Fibroblast of skin of scalp (primary cell): Measurements from ENCODE around the gene COG8.

Source experiments
- DNase-seq: peaks from one replicate; pipeline ENCODE4 v3.0.0-alpha.2; 2013

The COG8 gene

DNA sequence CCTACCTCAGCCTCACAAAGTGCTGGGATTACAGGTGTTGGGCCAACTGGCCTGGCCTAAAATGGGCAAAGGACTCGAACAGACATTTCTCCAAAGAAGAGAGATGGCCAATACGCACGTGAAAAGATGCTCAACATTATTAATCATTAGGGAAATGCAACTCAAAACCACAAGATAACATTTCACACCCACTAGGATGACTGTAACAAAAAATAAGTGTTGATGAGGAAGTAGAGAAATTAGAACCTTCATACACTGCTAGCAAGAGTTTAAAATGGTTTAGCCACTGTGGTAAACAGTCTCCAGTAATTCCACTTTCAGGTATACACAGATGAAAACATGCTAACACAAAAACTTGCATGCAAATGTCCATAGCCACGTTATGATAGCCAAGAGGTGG lies 6.6 kb upstream of the COG8 start:
- no peak for DNase-seq

DNA sequence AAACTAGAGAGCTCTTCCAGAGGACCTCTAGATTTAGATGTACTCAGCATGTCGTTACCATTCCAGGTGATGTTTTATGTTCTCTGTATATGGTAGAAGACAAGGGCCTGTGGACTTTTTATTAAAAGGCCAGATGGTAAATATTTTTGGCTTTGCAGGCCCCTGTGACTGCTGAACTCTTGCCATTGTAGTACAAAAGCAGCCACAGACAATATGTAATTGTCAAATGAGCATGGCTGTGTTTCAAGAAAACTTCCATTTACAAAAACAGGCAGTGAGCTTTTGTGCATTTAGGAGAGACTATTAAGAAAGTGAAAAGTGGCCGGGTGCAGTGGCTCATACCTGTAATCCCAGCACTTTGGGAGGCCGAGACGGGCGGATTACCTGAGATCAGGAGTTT lies 4.8 kb upstream of the COG8 start:
- DNase-seq: no peak

DNA sequence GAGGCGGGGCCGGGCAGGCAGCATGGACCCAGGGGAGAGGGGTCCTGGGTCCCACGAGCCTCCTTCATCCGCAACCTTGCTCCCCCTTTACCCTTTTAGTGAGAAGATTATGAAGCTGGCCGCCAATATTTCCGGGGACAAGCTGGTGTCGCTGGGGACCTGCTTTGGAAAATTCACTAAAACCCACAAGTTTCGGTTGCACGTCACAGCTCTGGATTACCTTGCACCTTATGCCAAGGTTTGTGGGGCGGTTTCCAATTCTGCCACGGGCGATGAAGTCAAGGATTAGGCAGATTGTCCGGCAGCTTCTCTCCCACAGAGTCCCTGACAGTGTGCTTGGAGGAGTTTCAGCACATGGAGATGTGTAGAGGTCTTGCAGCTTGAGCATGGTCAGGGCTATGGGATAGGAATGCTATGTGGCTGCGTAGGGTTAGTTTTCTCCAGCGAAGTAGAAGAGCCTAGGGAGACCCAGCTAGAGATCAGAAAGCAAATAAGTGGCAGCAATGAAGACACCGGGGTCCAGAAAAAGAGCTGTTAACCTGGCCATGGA lies 806 bp upstream of the COG8 start:
- no peak for DNase-seq

DNA sequence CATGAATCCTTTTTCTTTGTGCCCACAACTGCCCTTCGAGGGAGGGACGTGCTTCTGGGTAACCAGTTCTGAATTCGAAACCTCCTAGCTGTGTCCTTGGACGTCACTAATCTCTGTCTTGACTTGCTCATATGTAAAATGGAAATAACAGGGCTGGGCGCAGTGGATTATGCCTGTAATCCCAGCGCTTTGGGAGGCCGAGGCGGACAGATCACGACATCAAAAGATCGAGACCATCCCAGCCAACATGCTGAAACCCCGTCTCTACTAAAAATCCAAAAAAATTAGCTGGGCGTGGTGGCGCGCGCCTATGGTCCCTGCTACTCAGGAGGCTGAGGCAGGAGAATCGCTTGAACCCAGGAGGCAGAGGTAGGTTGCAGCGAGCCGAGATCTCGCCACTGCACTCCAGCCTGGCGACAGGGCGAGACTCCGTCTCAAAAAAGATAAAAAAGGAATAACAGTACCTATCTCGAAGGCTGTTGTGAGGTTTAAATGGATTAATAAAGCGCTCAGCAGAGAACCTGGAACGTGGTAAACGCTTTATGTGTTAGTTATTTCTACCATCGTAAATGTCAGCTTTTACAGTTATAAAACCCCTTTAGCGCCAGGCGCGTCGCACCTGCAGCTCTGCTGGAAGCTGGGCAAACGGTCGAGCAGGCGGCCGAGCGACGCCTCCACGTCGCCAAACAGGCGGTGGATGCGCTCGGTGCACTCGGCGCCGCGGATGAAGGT lies 641 bp downstream of the COG8 start:
- DNase-seq: no peak

DNA sequence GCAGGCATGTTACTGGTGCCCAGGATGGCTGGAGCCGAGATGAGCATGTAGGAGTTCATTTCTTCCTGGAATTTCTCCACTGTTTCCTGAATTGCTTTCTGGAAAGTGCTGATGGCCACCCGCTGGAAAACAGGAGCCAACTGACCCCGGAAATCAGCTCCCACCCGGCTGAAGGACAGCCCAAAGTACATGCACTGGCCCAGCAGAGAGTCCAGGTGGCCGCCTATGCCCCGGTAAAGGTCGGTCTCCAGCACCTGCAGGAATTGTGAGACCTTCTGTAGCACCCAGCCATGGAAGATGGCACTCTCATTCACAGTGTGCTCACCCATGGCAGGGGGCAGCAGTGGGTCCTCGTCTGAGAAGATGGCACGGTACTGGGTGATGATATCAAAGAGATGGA lies 4.7 kb downstream of the COG8 start:
- no peak for DNase-seq

DNA sequence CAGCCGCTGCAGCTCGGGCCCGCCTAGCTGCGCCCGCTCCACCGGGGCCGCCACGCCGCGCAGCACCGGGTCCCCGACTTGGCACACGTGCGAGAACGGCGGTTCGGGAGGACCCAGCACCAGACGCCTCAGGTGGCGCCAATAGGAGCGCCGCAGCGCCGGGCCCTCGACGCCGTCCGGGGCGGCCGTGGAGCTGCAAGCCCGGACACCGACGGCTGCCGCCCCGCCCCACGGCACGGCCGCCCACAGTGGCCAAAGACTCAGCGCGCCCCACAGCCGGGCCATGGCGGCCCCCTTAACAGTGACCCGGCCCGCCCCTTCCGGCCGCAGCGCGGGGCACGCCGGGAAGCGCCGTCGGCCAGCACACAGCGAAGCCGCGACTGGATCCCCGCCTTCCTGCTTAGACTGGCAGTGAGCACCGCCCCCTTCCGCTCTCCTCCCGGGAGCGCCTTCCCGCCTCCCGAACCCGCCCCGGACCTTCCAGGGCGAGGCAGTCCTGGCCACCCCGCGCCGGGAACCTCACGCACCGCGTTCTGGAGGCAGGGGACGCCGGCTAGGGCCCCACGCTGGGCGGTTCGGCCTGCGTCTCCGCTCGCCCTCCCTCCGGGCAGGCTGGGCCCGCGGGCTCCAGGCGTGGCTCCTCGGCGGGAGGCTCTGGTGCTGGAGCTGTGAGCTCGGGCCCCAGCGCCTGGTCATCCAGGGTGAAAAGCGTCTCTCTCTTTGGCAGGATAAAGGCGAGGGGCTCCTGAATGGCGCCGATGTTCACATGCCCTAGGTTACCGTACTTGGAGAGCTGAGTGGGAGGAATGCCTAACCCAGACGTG lies 8.9 kb downstream of the COG8 start, which contains the start of gene PDF:
TSS of gene PDF (minus strand) at position 303 of the 824 bp plus-strand sequence. CDS start at position 285, 18 bp downstream.
- DNase-seq: peak; percentile 94

DNA sequence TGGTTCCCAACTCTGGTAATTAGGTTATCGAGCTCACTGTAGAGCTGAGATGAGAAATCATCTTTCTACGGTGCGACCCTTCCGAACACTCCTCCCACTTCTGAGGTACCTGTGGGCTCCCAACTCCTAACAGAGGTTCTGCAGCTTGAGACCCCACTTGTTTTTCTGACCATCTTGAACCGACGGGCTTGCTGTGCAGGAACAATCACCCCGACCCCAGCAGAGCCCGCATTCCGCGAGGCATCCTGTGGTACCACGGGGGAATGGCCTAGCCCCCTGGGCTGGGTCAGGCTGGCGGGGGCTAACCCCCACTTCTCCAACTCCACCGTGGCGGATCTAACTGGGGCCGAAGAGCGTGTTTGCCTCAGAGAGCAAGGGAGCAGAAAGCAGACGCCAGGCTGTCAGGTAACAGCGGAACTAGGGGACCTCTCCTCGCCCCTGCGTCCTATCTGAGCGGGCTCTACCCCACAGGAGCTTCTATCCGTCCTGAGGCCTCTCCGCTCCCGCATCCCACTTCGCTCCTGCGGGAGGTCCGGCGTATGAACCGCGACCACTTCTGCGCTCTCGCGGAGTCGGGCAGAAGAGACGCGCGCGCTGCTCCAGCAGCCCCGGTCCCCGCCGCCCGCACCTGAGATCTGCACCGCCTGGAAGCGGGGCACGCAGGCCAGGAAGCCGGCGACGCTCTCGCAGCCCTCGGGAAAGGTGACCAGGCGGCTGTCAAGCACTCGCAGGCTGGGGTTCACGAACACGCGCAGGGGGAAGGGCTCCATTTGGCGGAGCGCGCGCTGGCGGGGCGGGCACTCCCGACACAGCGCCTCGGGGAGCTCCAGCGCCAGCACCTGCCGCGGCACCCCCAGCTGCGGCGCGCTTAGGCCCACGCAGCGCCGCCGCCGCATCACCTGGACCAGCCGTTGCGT lies 9.7 kb downstream of the COG8 start:
- no peak for DNase-seq

DNA sequence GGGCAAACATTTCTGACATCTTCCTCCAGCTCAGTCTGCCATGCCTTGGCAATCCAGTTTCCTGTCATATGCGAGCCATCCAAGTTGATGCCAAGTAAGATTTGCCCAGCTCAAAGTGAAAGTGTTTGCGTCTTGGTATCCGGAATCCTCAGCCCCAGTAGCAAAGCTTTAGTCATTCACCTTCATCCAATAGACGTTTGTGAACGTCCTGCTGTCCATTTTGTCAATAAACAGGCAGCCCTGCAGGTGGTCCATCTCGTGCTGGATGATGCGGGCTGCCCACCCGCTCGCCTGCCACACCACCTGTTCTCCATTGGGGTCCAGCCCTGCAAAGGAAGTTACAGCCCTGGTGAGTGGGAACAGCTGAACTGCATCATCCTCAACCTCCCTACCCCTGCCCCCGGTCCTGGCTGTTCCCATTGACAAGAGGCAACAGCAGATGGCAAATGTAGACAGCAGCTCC lies 10.5 kb downstream of the COG8 start:
- no peak for DNase-seq

DNA sequence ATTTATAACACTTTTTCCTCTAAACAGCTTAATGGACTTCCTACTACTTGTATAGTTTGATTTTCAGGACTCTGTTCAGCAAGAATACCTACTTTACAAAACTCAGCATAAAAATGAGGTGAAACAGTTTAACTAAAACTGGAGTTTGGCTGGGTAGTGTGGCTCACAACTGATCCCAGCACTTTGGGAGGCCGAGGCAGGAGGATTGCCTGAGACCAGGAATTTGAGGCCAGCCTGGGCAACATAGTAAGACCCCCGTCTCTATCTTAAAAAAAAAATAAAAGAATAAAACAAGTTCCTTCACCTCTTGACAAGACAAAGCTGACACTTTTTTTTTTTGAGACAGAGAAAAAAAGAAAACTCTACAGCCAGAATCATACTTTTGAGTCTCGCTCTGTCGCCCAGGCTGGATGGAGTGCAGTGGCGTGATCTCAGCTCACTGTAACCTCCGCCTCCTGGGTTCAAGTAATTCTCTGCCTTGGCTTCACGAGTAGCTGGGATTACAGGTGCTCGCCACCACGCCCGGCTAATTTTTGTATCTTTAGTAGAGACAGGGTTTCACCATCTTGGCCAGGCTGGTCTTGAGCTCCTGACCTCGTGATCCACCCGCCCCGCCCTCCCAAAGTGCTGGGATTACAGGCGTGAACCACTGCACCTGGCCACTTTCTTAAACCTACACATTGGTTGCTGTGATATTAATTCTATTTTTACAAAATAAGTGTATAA lies 11.6 kb downstream of the COG8 start:
- DNase-seq: no peak

DNA sequence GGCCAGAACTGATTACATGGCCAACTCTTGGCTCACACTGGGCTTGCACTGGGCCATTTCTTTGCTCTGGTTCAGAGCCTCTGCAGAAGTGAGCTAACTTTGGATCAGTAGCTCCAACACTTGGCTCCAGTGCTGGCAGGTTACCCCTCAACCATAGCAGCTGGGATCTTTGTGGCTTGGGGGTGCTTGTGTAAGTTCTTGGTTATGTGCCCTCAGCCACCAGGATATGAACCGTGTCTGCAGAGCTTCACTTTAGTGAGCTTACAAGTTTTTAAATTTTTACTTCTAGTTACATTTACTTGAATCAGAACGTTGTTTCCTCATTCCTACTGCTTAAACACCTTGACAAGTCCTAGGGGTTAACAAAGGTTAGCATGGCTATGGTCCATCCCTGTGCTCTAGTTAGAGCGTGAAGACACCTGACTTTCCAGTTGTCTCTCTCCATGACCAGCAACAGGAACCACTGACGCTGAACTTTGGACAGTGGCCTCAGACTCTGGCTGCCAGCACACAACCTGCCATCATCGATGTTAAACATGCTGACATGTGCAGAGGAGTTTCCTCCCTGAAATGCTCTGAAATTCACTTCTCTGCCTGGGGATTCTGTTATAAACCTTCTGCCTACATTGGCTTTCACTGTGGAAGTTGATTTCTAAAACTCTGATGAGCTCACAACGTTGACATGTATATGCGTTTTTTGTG lies 13.0 kb downstream of the COG8 start:
- DNase-seq: no peak

DNA sequence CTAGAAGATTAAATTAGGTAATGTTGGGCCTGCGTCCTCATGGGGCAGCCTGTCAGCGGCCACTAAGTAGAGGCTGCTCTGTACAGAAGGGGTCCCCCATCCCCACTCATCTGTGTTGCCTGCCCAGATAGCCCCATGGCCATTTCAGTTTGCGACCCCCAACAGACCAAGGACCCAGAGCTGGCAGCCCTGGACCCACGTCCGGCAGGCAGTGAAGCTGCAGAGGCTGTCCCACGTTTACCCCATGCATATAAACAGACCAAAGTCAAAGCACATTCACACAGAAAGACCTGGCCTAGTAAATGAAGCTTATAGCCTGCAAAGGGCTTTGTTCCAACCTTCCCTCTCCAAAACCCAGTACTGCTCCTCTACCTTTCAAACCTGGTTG lies 13.6 kb downstream of the COG8 start:
- DNase-seq: no peak

DNA sequence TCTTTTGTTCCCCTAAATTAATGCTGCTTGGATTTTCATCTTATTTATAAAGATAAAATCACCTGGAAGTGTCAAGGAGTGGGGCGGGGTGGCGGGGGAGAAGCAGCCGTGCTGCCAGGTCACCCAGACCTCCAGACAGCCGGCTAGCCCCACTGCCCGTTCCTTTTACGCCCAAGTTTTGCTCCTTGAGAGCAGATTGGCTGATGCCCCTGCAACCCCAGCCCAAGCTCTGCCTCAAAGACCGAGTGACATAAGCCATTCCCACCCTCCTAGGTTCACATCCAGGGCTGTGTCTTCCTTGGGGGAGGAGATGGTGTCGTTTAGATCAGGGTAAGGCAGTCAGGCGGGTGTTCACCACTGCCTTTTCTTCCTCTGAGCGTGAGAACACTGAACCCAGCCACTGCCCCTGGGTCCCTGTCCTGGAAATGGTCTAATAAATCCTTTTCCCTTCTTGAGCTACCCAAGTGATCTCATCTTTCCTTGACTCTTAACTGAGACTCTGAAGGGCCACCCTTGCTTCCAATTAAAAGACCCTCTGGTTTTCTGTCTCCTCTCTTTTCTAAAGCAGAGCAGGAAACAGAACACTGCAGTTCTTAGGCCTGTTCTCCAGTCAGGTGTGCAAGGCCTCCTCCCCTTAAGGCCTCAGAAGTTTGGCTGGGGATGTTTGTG lies 14.6 kb downstream of the COG8 start:
- no peak for DNase-seq

DNA sequence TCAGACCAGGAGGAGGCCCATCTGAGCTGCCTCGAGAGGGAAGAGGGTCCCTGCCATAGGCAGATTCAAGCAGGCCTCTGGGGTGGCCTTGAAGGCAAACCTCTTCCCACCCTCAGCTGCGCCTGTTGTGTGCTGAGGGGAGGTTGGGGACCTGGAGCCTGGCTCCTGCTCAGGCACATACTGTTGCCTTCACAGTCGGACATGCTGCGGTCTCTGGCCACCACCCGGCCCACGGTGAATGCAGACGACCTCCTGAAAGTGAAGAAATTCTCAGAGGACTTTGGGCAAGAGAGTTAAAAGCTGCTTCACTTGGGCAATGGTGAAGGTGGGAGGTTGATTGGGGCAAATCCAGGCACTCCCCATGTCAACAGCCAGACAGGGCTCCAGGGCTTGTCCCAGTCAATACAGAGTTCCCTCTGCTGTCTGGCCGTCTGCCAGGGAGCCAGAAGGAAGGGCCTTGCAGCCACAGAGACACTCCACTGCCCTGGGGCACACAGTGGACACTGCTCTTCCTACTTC lies 15.3 kb downstream of the COG8 start:
- DNase-seq: no peak

DNA sequence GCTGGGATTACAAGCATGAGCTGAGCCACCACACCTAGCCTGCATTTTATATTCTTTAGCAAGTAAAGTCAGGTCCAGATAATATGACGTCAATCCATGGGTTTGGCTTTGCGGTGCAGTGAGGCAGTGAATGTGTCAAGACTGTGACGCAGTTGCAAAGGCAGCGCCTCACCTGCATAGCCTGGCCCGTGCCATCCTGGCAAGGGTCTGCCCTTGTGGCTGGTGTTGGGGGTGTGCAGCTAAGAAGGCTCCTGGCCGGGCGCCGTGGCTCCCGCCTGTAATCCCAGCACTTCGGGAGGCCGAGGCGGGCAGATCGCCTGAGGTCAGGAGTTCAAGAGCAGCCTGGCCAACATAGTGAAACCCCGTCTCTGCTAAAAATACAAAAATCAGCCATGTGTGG lies 15.9 kb downstream of the COG8 start:
- no peak for DNase-seq

DNA sequence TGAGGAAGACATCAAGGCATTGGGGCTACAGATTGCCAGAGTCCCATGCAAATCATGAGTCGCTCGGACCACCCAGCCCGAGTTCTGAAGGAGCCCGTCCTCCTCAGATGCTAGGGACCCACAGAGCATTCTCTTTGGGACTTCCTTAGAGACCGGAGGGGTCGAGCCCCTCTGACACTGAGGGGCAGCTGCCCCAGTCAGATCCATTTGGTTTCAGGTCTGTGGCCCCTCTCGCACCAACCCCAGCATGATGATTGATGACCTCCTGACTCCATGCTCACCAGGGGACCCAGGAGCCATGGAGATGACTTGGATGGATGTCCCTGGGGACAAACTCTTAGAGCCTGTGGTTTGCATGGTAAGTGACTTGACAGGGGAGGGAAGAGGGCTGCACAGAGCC lies 17.0 kb downstream of the COG8 start:
- DNase-seq: no peak

DNA sequence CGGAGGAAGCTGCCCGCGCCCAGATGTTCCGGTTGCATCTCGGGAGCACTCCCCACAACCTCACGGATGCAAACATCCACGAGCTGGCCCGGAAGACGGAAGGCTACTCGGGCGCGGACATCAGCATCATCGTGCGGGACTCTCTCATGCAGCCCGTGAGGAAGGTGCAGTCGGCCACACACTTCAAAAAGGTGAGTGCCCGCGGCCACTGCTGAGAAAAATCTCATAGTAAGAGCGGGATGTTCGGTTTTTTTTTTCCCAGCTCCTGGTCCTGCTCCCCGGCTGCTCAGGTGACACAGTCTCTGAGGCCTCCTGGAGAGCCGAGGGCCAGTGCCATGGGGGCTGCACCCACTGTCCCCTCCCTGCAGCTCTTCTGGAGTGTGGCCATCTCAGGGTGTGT lies 18.3 kb downstream of the COG8 start:
- no peak for DNase-seq

DNA sequence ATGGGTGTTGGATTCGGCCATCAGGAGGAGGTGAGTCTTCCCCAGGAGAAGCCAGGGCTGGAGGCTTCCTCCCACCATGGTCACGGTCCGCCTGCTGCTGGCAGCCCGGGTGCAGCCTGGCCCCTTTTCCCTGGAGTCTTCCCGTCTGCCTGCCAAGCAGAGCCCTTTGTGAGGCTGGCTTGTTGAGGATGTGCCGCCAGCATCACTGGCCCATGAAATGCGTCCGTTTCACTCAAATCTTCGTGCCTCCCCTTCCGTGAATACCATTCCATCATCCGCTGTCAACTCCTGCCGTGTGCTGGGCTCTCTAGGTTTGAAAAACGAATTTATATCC lies 18.7 kb downstream of the COG8 start:
- no peak for DNase-seq

DNA sequence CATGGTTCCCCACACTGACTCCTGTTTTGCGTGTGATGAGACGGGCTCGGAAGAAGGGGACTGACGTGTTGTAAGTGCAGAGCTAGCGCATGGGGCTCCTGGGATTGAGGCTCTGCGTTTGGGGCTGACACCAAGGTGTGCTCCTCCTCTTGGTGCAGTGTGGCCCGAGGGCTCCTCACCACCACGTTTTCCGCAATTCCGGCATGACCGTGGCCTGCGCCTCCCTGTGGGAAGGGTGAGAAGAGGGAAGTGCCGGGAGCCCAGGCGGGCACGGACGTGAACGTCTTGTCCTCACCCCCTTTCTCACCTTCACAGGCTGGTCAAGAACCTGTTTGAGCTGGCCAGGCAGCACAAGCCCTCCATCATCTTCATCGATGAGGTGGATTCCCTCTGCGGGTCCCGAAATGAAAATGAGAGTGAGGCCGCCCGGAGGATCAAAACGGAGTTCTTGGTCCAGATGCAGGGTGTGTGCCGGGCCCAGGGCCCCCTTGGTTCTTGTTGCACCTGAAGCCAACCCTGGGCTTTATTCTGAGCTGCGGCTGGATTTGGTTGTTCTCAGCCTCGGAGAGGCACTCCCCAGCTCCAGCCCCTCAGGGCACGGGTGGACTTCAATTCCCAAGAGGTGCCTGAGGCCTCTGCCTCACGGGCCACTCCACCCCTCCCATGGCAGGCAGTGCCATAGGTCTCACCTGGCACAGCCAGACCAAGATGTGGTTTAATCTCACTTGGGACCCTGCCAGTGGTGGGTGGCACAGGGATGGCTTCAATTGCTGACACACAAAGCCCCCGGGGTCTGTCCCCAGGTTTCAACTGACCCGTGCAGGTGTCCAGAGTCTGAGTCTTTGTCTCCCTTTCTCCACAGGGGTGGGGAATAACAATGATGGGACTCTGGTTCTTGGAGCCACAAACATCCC lies 19.3 kb downstream of the COG8 start:
- no peak for DNase-seq

DNA sequence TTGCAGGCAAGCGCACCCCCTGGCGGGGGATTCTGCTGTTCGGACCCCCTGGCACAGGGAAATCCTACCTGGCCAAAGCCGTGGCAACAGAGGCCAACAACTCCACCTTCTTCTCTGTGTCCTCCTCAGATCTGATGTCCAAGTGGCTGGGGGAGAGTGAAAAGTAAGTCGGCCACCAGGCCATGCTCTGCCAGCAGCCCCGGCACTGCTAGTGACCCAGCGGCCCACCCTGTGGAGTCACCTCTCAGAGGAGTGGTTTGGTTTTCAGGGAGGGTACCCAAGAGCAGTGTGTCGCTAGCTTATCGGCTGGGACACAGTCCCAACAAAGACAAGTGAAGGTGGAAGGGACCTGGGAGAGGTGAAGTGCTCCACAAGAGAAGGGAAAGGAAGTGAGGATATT lies 20.0 kb downstream of the COG8 start:
- no peak for DNase-seq

DNA sequence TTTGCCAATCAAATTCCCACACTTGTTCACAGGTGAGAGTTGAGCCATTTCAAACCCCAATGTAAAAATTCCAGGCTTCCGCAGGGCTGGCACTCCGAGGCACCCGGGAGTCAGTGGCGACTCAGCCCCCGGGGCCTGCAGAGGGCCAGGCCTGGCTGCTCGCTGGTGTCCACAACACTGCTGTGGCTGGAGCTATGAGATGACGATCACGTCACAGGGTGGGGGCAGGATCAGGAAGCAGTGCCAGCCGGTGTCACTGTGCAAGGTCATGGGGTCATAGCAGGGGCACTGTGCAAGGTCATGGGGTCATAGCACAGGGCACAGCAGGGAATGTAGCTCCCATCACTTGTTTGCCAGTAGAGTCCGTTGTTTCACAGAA lies 20.5 kb downstream of the COG8 start:
- no peak for DNase-seq
